CD8-positive, alpha-beta memory T cell (primary cell): Measurements from ENCODE around the gene RC3H2. TPM values are rescaled to one million over a fixed set of nuclear protein-coding genes. Genes with fewer than 3 reads are reported as not detected.
A peak's percentile ranks its signal among the peaks of the same experiment; 100 is the strongest.
"Not testable (repeated sequence)": the region's sequence is repeated elsewhere in the genome, so short reads cannot be mapped to it uniquely, and the experiment has no call there.

Experiments
- CTCF ChIA-PET: fragments of 350-600 bp; sonication (Branson Sonifier 250); formaldehyde crosslinking; loops from one replicate; lab custom pipeline; 2021; ENCODE audit warnings: antibody characterized with exemption; lab: Charles Lee
- POLR2A ChIA-PET: fragments of 350-600 bp; sonication (Branson Sonifier 250); formaldehyde crosslinking; loops from one replicate; lab custom pipeline; 2021; ENCODE audit warnings: antibody characterized with exemption; lab: Charles Lee
- DNase-seq, 5 donors: peaks; one replicate each; pipeline versions ENCODE4 v3.0.0 to v3.0.0-alpha.2; 2020 to 2022; ENCODE audit warnings: mixed read lengths in 1 of 5
- H3K27ac ChIP-seq: one replicate; pipeline ENCODE4 v1.7.0; 2013; ENCODE audit warnings: low read depth, mild to moderate bottlenecking, low read length, moderate library complexity
- H3K27me3 ChIP-seq: 2 replicates; pipeline ENCODE4 v1.7.0; 2013; ENCODE audit warnings: low read length, mild to moderate bottlenecking; ENCODE audit not compliant: insufficient read depth, poor library complexity, severe bottlenecking
- H3K36me3 ChIP-seq: 2 replicates; pipeline ENCODE4 v1.7.0; 2013; ENCODE audit warnings: mild to moderate bottlenecking, low read length, moderate library complexity; ENCODE audit not compliant: insufficient read depth
- H3K4me1 ChIP-seq: 2 replicates; pipeline ENCODE4 v1.7.0; 2013; ENCODE audit warnings: mild to moderate bottlenecking, low read length, moderate library complexity; ENCODE audit not compliant: insufficient read depth
- H3K4me3 ChIP-seq: 2 replicates; pipeline ENCODE4 v1.7.0; 2013; ENCODE audit warnings: mild to moderate bottlenecking, low read length
- H3K9me3 ChIP-seq: 2 replicates; pipeline ENCODE4 v1.7.0; 2013; ENCODE audit warnings: mild to moderate bottlenecking, low read length
- H3K27ac Mint-ChIP-seq, 8 donors: one replicate each; pipeline ENCODE4 v1.8.0; 2020 to 2021; ENCODE audit warnings: mixed read lengths in 8 of 8, mild to moderate bottlenecking in 6 of 8, inconsistent platforms in 3 of 8, moderate library complexity in 3 of 8
- H3K27me3 Mint-ChIP-seq, 2 donors: one replicate each; pipeline ENCODE4 v1.8.0; 2020 to 2021; ENCODE audit warnings: mixed read lengths in 2 of 2, mild to moderate bottlenecking in 1 of 2, moderate library complexity in 1 of 2
- H3K36me3 Mint-ChIP-seq, 3 donors: one replicate each; pipeline ENCODE4 v1.8.0; 2020 to 2021; ENCODE audit warnings: mixed read lengths in 3 of 3, inconsistent platforms in 1 of 3, mild to moderate bottlenecking in 1 of 3
- H3K4me1 Mint-ChIP-seq, 3 donors: one replicate each; pipeline ENCODE4 v1.8.0; 2020 to 2021; ENCODE audit warnings: mixed read lengths in 3 of 3, inconsistent platforms in 1 of 3, mild to moderate bottlenecking in 1 of 3
- H3K4me3 Mint-ChIP-seq, 7 donors: one replicate each; pipeline ENCODE4 v1.8.0; 2020 to 2021; ENCODE audit warnings: mixed read lengths in 7 of 7, mild to moderate bottlenecking in 6 of 7, moderate library complexity in 4 of 7, inconsistent platforms in 2 of 7
- H3K9me3 Mint-ChIP-seq, 5 donors: one replicate each; pipeline ENCODE4 v1.8.0; 2020 to 2022; ENCODE audit warnings: mixed read lengths in 5 of 5, mild to moderate bottlenecking in 3 of 5, moderate library complexity in 2 of 5, inconsistent platforms in 1 of 5
- polyA plus RNA-seq: library from polyadenylated mRNA; unstranded; fragments of 300-500 nt; fragmentation: Illumina TruSeq; gene quantifications from one replicate; pipeline ENCODE4 v1.2.3, GENCODE V29; 2021
- total RNA-seq, 2 experiments: library from RNA; stranded (reverse); gene quantifications; one replicate each; pipeline ENCODE4 v1.2.3, GENCODE V29; 2021

The RC3H2 gene
- total and polyA plus RNA-seq, 3 experiments from 2014 or later, result 32.1 to 34.4 (median 34.0) TPM

DNA sequence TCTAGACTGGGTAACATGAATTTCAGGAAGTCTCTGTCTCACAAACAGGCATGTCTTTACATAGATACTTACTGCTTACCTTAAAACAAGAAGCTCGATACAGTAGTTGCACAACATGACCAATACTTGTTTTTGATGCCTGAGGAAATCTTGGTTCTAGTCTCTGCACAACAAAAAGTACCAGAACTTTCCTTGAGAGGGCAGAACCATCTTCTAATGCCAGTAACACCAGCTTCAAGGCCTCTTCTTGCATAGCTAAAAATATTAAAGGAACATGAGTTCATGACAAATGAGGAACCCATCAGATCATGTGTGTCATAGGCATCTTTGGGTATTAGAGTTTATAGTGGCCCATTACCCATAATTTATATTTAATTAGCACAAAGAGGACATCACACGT lies 22.0 kb downstream of the RC3H2 start:
- ChIA-PET POLR2A (no interaction called here), CTCF (no interaction called here)
- DNase-seq, result no peak
- H3K27me3 ChIP-seq, result no peaks in the 10 kb centered on the region
- H3K9me3 ChIP-seq, result no peaks in the 10 kb centered on the region
- Mint-ChIP-seq H3K4me1 (peaks cover 6 to 17% (median 15%) of the 10 kb centered on the region in 3 donors), H3K27me3 (no peaks in the 10 kb centered on the region), H3K4me3 (no peak overlapping the region), H3K36me3 (peaks cover 0 to 67% (median 19%) of the 10 kb centered on the region in 3 donors), H3K9me3 (no peaks in the 10 kb centered on the region), H3K27ac (peak overlapping the region in 1 of 8 donors; percentile 30)
- H3K4me1 ChIP-seq, result no peaks in the 10 kb centered on the region
- H3K27ac ChIP-seq, result no peak overlapping the region
- no peak overlapping the region for H3K4me3 ChIP-seq
- H3K36me3 ChIP-seq, result peaks cover 29% of the 10 kb centered on the region

DNA sequence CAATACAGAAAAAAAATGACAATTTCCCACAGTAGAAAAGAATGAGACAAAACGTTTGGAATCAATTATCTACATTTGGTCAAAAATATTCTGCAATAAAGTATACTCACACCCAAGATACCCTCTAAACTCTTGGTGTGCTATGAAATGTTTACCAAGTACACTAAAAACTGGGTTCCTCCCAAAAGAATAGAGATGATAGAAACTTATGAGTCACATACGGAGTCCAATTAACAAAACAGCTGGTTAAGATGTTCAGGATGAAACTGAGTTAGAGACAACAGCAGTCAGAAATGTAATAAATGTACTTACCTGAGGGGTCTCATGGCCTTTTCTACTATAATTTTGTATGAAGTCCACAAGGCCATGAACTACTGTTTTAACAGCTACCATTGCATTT lies 25.7 kb downstream of the RC3H2 start:
- H3K9me3 Mint-ChIP-seq, result no peaks in the 10 kb centered on the region
- H3K9me3 ChIP-seq, result no peaks in the 10 kb centered on the region
- no peak overlapping the region for H3K4me3 Mint-ChIP-seq
- H3K36me3 ChIP-seq, result peaks cover 51% of the 10 kb centered on the region
- H3K27ac ChIP-seq, result no peak overlapping the region
- ChIA-PET POLR2A (no interaction called here), CTCF (no interaction called here)
- no peaks in the 10 kb centered on the region for H3K4me1 ChIP-seq
- no peak overlapping the region for H3K4me3 ChIP-seq
- no peaks in the 10 kb centered on the region for H3K27me3 Mint-ChIP-seq
- H3K27me3 ChIP-seq, result no peaks in the 10 kb centered on the region
- no peak for DNase-seq
- peaks cover 13 to 25% (median 23%) of the 10 kb centered on the region in 3 donors for H3K4me1 Mint-ChIP-seq
- no peak overlapping the region for H3K27ac Mint-ChIP-seq
- peaks cover 0 to 79% (median 30%) of the 10 kb centered on the region in 3 donors for H3K36me3 Mint-ChIP-seq

DNA sequence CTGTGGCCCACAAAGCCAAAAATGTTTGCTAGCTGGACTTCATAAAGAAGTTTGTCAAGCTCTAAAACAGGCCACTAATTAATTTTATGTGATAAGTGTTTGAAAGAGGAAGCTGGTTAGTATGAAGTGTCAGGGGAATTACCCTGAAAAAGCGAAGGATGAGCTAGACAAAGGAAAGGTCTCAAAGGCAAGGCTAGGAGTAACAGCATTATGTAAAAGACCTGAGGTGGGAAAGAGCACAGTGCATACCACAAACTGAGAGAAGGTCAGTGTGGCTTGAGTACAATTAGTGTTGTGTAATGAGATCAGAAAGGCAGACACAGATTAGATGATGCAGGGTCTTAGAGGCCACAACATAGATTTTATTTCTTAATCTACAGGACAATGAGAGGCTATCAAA lies 29.6 kb downstream of the RC3H2 start:
- H3K4me1 Mint-ChIP-seq, result peaks cover 10 to 16% (median 11%) of the 10 kb centered on the region in 3 donors
- CTCF ChIA-PET, result no interaction called here
- no peak overlapping the region for H3K27ac ChIP-seq
- H3K4me3 Mint-ChIP-seq, result no peak overlapping the region
- no peaks in the 10 kb centered on the region for H3K9me3 Mint-ChIP-seq
- H3K9me3 ChIP-seq, result no peaks in the 10 kb centered on the region
- H3K4me1 ChIP-seq, result no peaks in the 10 kb centered on the region
- peaks cover 47% of the 10 kb centered on the region for H3K36me3 ChIP-seq
- no peaks in the 10 kb centered on the region for H3K27me3 ChIP-seq
- peaks cover 0 to 1% of the 10 kb centered on the region in 2 donors for H3K27me3 Mint-ChIP-seq
- H3K36me3 Mint-ChIP-seq, result peaks cover 0 to 85% (median 16%) of the 10 kb centered on the region in 3 donors
- peak overlapping the region in 5 of 8 donors; percentile 27 to 48 (median 40) for H3K27ac Mint-ChIP-seq
- DNase-seq, result no peak
- no peak overlapping the region for H3K4me3 ChIP-seq
- POLR2A ChIA-PET, result no interaction called here

DNA sequence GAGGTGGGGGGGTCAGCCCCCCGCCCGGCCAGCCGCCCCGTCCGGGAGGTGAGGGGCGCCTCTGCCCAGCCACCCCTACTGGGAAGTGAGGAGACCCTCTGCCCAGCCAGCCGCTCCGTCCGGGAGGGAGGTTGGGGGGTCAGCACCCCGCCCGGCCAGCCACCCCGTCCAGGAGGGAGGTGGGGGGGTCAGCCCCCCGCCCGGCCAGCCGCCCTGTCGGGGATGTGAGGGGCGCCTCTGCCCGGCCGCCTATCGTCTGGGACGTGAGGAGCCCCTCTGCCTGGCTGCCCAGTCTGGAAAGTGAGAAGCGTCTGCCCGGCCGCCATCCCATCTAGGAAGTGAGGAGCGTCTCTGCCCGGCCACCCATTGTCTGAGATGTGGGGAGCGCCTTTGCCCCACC lies 37.9 kb downstream of the RC3H2 start:
- H3K4me1 ChIP-seq, H3K4me1 Mint-ChIP-seq, H3K9me3 Mint-ChIP-seq, H3K27ac ChIP-seq, H3K27me3 Mint-ChIP-seq, H3K4me3 Mint-ChIP-seq, DNase-seq, H3K36me3 ChIP-seq, H3K4me3 ChIP-seq, H3K27ac Mint-ChIP-seq, H3K9me3 ChIP-seq, CTCF ChIA-PET, H3K27me3 ChIP-seq, POLR2A ChIA-PET: not testable (repeated sequence)
- peaks cover 0 to 58% (median 7%) of the 10 kb centered on the region in 3 donors for H3K36me3 Mint-ChIP-seq

DNA sequence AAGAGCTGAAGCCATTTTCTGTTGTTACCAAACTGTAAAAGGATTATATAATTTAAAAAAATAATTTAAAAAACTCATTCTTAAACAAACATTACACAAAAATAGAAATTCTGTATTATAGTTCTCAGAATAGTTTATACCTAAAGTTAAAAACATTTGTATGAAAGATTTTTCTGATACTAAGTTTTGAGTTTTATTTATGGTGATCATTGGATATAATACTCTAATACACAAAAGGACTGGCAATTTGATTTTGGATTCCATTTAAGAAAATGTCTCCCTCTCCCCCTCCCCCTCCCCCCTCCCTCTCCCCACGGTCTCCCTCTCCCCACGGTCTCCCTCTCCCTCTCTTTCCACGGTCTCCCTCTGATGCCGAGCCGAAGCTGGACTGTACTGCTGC lies 39.1 kb downstream of the RC3H2 start:
- no peaks in the 10 kb centered on the region for H3K4me1 ChIP-seq
- no peaks in the 10 kb centered on the region for H3K9me3 ChIP-seq
- H3K36me3 Mint-ChIP-seq, result peaks cover 0 to 57% (median 4%) of the 10 kb centered on the region in 3 donors
- peaks cover 3 to 13% (median 5%) of the 10 kb centered on the region in 3 donors for H3K4me1 Mint-ChIP-seq
- H3K4me3 ChIP-seq, result no peak overlapping the region
- no peaks in the 10 kb centered on the region for H3K27me3 Mint-ChIP-seq
- H3K4me3 Mint-ChIP-seq, result no peak overlapping the region
- H3K27ac ChIP-seq, result no peak overlapping the region
- no peaks in the 10 kb centered on the region for H3K36me3 ChIP-seq
- H3K27ac Mint-ChIP-seq, result peak overlapping the region in 1 of 8 donors; percentile 57
- no peak for DNase-seq
- H3K9me3 Mint-ChIP-seq, result no peaks in the 10 kb centered on the region
- ChIA-PET POLR2A (no interaction called here), CTCF (no interaction called here)
- H3K27me3 ChIP-seq, result no peaks in the 10 kb centered on the region

DNA sequence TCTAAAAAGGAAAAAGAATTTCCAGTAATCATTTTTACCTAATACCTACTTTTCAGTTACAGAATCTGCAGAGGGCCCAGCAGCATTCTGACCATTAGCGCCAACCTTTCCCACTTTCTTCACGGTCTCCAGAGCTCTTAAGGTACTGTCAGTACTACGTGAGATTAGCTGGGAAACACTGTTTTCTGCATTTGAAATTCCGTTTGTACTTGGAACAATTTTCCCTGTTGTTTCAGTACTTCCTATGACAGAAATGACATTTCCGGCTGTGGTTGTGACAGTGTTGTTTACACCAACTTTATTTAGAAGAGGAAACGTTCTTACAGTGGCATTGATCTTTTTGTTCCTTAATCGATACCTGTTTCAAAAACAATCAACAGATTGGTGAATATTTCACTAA lies 39.9 kb downstream of the RC3H2 start:
- CTCF ChIA-PET, result no interaction called here

DNA sequence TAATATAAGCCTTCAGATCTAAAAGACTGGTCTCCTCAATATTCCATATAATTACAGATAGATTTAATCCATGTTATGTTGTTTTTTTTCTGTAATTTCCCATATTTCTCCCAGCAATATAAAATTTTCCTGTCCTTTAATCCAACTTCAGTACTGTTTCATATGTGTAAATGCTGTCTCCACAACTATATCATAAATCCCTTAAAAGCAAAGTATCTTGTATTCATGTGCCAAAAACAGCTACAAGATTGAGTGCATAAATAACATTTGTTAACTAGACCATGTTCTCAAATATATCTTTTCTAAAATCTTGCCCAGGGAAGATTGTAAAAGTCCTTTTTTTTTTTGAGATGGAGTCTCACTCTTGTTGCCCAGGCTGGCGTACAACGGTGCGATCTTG lies 41.8 kb downstream of the RC3H2 start:
- Histone ChIP-seq H3K4me1 (no peaks in the 10 kb centered on the region), H3K9me3 (no peaks in the 10 kb centered on the region), H3K36me3 (peaks cover 6% of the 10 kb centered on the region), H3K27me3 (no peaks in the 10 kb centered on the region), H3K27ac (no peak overlapping the region), H3K4me3 (no peak overlapping the region)
- no peaks in the 10 kb centered on the region for H3K9me3 Mint-ChIP-seq
- no peak for DNase-seq
- no peaks in the 10 kb centered on the region for H3K27me3 Mint-ChIP-seq
- H3K36me3 Mint-ChIP-seq, result peaks cover 5 to 59% (median 9%) of the 10 kb centered on the region in 3 donors
- ChIA-PET CTCF (interaction anchor here (1.4 kb wide), 1 partner anchor 29 kb away, joined by 3 read pairs; no protein-coding TSS in a partner anchor), POLR2A (no interaction called here)
- no peak overlapping the region for H3K4me3 Mint-ChIP-seq
- peak overlapping the region in 3 of 8 donors; percentile 31 to 51 (median 38) for H3K27ac Mint-ChIP-seq
- H3K4me1 Mint-ChIP-seq, result peaks cover 2 to 17% (median 7%) of the 10 kb centered on the region in 3 donors

More for the DNA sequence above, 39.9 kb downstream of the RC3H2 start:
- Histone ChIP-seq H3K27me3 (no peaks in the 10 kb centered on the region), H3K27ac (no peak overlapping the region), H3K4me1 (no peaks in the 10 kb centered on the region), H3K36me3 (no peaks in the 10 kb centered on the region), H3K4me3 (no peak overlapping the region), H3K9me3 (no peaks in the 10 kb centered on the region)
- Mint-ChIP-seq H3K27ac (peak overlapping the region in 3 of 8 donors; percentile 15 to 29 (median 27)), H3K9me3 (no peaks in the 10 kb centered on the region), H3K4me3 (peak overlapping the region in 1 of 7 donors; percentile 5), H3K27me3 (no peaks in the 10 kb centered on the region), H3K36me3 (peaks cover 0 to 55% (median 4%) of the 10 kb centered on the region in 3 donors), H3K4me1 (peaks cover 2 to 13% (median 5%) of the 10 kb centered on the region in 3 donors)
- POLR2A ChIA-PET, result no interaction called here
- DNase-seq, result no peak

DNA sequence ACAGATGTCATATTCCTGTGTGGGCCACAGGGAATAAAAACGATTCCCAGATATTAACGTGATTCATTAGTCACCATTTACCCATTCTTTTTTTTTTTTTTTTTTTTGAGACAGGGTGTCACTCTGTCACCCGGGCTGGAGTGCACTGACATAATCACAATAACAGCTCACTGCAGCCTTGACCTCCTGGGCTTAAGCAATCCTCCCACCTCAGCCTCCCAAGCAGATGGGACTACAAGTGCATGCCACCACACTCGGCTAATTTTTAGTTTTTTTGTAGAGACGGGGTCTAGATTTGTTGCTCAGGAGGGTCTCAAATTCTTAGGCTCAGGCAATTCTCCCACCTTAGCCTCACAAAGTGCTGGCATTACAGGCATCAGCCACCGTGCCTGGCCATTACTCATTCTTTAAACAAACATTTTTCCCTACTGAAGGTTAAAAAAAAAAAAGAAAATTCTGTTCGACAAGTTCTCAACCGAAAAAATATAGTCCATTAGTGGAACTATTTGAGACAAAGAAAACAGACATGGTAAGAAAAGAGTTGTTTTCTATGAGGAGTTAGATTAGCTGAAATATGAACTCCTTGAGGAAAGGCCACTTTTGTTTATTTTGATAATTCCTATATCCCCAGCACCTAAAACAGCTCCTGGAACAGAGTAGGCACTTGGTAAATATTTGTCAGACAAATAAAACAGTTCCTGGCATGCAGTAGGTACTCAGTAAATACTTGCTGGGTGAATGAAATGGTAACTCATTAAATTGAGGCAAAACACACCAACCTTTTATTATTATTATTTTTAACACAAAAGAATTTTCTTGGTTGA lies 44.6 kb downstream of the RC3H2 start:
- Mint-ChIP-seq H3K9me3 (no peaks in the 10 kb centered on the region), H3K4me3 (no peak overlapping the region), H3K4me1 (peaks cover 2 to 17% (median 5%) of the 10 kb centered on the region in 3 donors), H3K27me3 (no peaks in the 10 kb centered on the region), H3K36me3 (peaks cover 5 to 81% (median 14%) of the 10 kb centered on the region in 3 donors), H3K27ac (peak overlapping the region in 1 of 8 donors; percentile 63)
- ChIA-PET CTCF (interaction anchor here (1.2 kb wide), 1 partner anchor 11 kb away, joined by 4 read pairs; no protein-coding TSS in a partner anchor), POLR2A (interaction anchor here (1.0 kb wide), 1 partner anchor 12 kb away, joined by 9 read pairs; no protein-coding TSS in a partner anchor)
- H3K27ac ChIP-seq, result no peak overlapping the region
- H3K36me3 ChIP-seq, result peaks cover 20% of the 10 kb centered on the region
- H3K4me3 ChIP-seq, result no peak overlapping the region
- H3K4me1 ChIP-seq, result no peaks in the 10 kb centered on the region
- no peaks in the 10 kb centered on the region for H3K27me3 ChIP-seq
- H3K9me3 ChIP-seq, result no peaks in the 10 kb centered on the region
- DNase-seq, result no peak
